Prostate gland (tissue), 2 donors: ENCODE data around the gene CBL.

Experiments used
- POLR2A ChIP-seq: fragments of 450-650 bp; IDR thresholded peaks from one replicate; pipeline ENCODE4 v1.6.1; 2016; ENCODE audit warnings: antibody characterized with exemption, mild to moderate bottlenecking
- TF ChIP-seq, protein P1 (sequence below), 4 experiments: fragments of 200-600 bp in 2 of 4; fragments of 450-650 bp in 2 of 4; sonication (generic) in 2 of 4; IDR thresholded peaks; 1 replicate in 3 of 4; 2 replicates in 1 of 4; pipeline ENCODE4 v1.5.1; 2016 to 2019; ENCODE audit warnings: antibody characterized with exemption in 4 of 4, mild to moderate bottlenecking in 2 of 4, moderate library complexity in 2 of 4

- no peak for TF ChIP-seq POLR2A
- TF ChIP-seq, protein P1, sequence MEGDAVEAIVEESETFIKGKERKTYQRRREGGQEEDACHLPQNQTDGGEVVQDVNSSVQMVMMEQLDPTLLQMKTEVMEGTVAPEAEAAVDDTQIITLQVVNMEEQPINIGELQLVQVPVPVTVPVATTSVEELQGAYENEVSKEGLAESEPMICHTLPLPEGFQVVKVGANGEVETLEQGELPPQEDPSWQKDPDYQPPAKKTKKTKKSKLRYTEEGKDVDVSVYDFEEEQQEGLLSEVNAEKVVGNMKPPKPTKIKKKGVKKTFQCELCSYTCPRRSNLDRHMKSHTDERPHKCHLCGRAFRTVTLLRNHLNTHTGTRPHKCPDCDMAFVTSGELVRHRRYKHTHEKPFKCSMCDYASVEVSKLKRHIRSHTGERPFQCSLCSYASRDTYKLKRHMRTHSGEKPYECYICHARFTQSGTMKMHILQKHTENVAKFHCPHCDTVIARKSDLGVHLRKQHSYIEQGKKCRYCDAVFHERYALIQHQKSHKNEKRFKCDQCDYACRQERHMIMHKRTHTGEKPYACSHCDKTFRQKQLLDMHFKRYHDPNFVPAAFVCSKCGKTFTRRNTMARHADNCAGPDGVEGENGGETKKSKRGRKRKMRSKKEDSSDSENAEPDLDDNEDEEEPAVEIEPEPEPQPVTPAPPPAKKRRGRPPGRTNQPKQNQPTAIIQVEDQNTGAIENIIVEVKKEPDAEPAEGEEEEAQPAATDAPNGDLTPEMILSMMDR (IDR thresholded peaks at IDR 0.05) = no peak
Observed at GRCh38 chr11:119344291-119345010, 138.3 kb downstream of the CBL start.
